Hepatocyte (in vitro differentiated cells): ENCODE measurements around the gene PLEKHA7.

ENCODE experiments used
- CTCF ChIP-seq: fragments of 200-600 bp; sonication (generic); IDR thresholded peaks from 2 replicates; pipeline ENCODE4 v1.5.1; 2016; ENCODE audit warnings: antibody characterized with exemption, mild to moderate bottlenecking; ENCODE audit not compliant: poor library complexity
- EZH2 ChIP-seq: fragments of 200-600 bp; sonication (generic); IDR thresholded peaks from 2 replicates; pipeline ENCODE4 v1.6.1; 2016; ENCODE audit warnings: antibody characterized with exemption, mild to moderate bottlenecking, borderline replicate concordance
- EZH2phosphoT487 ChIP-seq: fragments of 200-600 bp; sonication (generic); IDR thresholded peaks from one replicate; pipeline ENCODE4 v1.6.1; 2018; ENCODE audit warnings: antibody characterized with exemption, mild to moderate bottlenecking, low read depth, moderate library complexity; ENCODE audit not compliant: unreplicated experiment, severe bottlenecking

DNA sequence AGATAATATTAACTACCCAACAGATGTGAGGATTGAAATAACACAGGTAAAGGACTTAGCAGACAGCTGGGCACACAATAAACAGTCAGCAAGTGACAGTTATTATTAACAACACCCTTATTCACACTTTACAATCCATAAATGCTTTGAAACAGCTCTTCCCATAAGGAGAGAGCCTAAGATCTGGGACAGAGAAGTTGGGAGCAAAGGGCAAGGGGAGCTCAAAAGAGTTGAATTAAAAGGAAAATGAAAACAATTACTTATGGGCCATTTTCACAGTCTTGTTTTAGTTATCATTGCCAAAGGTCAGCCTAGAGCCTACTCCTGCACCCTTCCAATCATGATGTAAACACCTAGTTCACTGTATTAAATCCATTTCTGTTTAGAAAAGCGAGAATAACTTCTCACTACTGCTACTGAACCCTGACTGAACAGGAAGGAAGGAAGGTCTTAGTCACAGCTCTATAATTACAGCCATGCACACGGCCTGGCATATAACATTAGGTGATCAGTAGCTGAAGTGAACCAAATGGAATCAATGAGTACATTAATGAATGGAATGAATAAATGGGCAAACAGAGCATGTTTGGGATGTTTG lies 111.3 kb downstream of the PLEKHA7 start:
- TF ChIP-seq CTCF (no peak), EZH2 (no peak), EZH2phosphoT487 (no peak)
